ENCODE results near the gene TRAPPC5. TPM values are rescaled to one million over a fixed set of nuclear protein-coding genes. Genes with fewer than 3 reads are reported as not detected.

Gene TRAPPC5
- total RNA-seq, 2 experiments from 2014 or later: 91.5 to 150 TPM

GRCh38 chr19:7732045-7732444 is 51.4 kb downstream of the TRAPPC5 start, which contains the start of gene CLEC4G:
Gene CLEC4G (minus strand): TSS chr19:7732110. CDS start chr19:7732102, 8 bp downstream.
- ChIA-PET POLR2A (no interaction called here), CTCF (ENCODE audit: unreplicated experiment) (no interaction called here)
- no peak within 1 kb of the TSS for H3K4me2 ChIP-seq (ENCODE audit: low read length)
- intact Hi-C loops (cut with micrococcal nuclease; ENCODE audit: unreplicated experiment): no loop called here
- TF ChIP-seq EZH2phosphoT487 (IDR thresholded peaks at IDR 0.05; ENCODE audit: borderline replicate concordance, low read depth, low read length): no peak
- no peak for TF ChIP-seq CTCF (conservative IDR thresholded peaks at IDR 0.05; ENCODE audit: low read length)
- H3K9me3 ChIP-seq (ENCODE audit: low read length): no peaks in the 10 kb centered on the region
- H3K27ac ChIP-seq (ENCODE audit: low read depth, low read length, poor library complexity, severe bottlenecking): no peak within 1 kb of the TSS
- no peaks in the 10 kb centered on the region for H3K4me1 ChIP-seq (ENCODE audit: insufficient read depth, low read length, poor library complexity, severe bottlenecking)
- H4K20me1 ChIP-seq (ENCODE audit: insufficient read depth, low read length): no peaks in the 10 kb centered on the region
- no peak within 1 kb of the TSS for H3K4me3 ChIP-seq (ENCODE audit: low read depth, low read length, poor library complexity, severe bottlenecking)
- H2AFZ ChIP-seq (ENCODE audit: low read length): no peak within 1 kb of the TSS
- no TSS peak for BruUV-seq (replicated peaks)
- no peaks in the 10 kb centered on the region for H3K79me2 ChIP-seq (ENCODE audit: insufficient read depth, low read depth, low read length)
- DNase-seq (ENCODE audit: low spot score): no peak
- no peaks in the 10 kb centered on the region for H3K9me2 ChIP-seq (ENCODE audit: insufficient read depth, low read length)
- no peaks in the 10 kb centered on the region for H3K36me3 ChIP-seq (ENCODE audit: insufficient read depth, low read length)

GRCh38 chr19:7733376-7733775 is 52.7 kb downstream of the TRAPPC5 start:
- ChIA-PET POLR2A (no interaction called here), CTCF (ENCODE audit: unreplicated experiment) (no interaction called here)
- Histone ChIP-seq H2AFZ (ENCODE audit: low read length) (no peak overlapping the region), H3K4me1 (ENCODE audit: insufficient read depth, low read length, poor library complexity, severe bottlenecking) (no peaks in the 10 kb centered on the region), H3K36me3 (ENCODE audit: insufficient read depth, low read length) (no peaks in the 10 kb centered on the region), H3K4me2 (ENCODE audit: low read length) (no peak overlapping the region), H3K9me2 (ENCODE audit: insufficient read depth, low read length) (no peaks in the 10 kb centered on the region), H3K27ac (ENCODE audit: low read depth, low read length, poor library complexity, severe bottlenecking) (no peak overlapping the region), H3K9me3 (ENCODE audit: low read length) (no peaks in the 10 kb centered on the region), H4K20me1 (ENCODE audit: insufficient read depth, low read length) (no peaks in the 10 kb centered on the region), H3K4me3 (ENCODE audit: low read depth, low read length, poor library complexity, severe bottlenecking) (no peak overlapping the region), H3K79me2 (ENCODE audit: insufficient read depth, low read depth, low read length) (no peaks in the 10 kb centered on the region)
- intact Hi-C loops (cut with micrococcal nuclease; ENCODE audit: unreplicated experiment): no loop called here
- DNase-seq (ENCODE audit: low spot score): no peak
- BruUV-seq (replicated peaks): no TSS peak
- TF ChIP-seq CTCF (conservative IDR thresholded peaks at IDR 0.05; ENCODE audit: low read length): no peak

- no peak overlapping the region for H2AFZ ChIP-seq (ENCODE audit: low read length)
- no TSS peak for BruUV-seq (replicated peaks)
- POLR2A ChIA-PET: no interaction called here
Observed at GRCh38 chr19:7734220-7735203, 53.9 kb downstream of the TRAPPC5 start.

More at GRCh38 chr19:7734220-7735203, 53.9 kb downstream of the TRAPPC5 start:
- no peak overlapping the region for H3K4me3 ChIP-seq (ENCODE audit: low read depth, low read length, poor library complexity, severe bottlenecking)
- no peak overlapping the region for H3K4me2 ChIP-seq (ENCODE audit: low read length)
- CTCF ChIA-PET (ENCODE audit: unreplicated experiment): no interaction called here
- intact Hi-C loops (cut with micrococcal nuclease; ENCODE audit: unreplicated experiment): no loop called here
- no peaks in the 10 kb centered on the region for H3K9me2 ChIP-seq (ENCODE audit: insufficient read depth, low read length)
- no peaks in the 10 kb centered on the region for H4K20me1 ChIP-seq (ENCODE audit: insufficient read depth, low read length)
- no peaks in the 10 kb centered on the region for H3K4me1 ChIP-seq (ENCODE audit: insufficient read depth, low read length, poor library complexity, severe bottlenecking)
- no peaks in the 10 kb centered on the region for H3K9me3 ChIP-seq (ENCODE audit: low read length)
- no peak for DNase-seq (ENCODE audit: low spot score)
- no peak for TF ChIP-seq CTCF (conservative IDR thresholded peaks at IDR 0.05; ENCODE audit: low read length)
- no peak for TF ChIP-seq EZH2phosphoT487 (IDR thresholded peaks at IDR 0.05; ENCODE audit: borderline replicate concordance, low read depth, low read length)
- H3K79me2 ChIP-seq (ENCODE audit: insufficient read depth, low read depth, low read length): no peaks in the 10 kb centered on the region
- no peak overlapping the region for H3K27ac ChIP-seq (ENCODE audit: low read depth, low read length, poor library complexity, severe bottlenecking)
- no peaks in the 10 kb centered on the region for H3K36me3 ChIP-seq (ENCODE audit: insufficient read depth, low read length)
